GM23338 (cell line): ENCODE data around the gene GJA8. TPM values are rescaled to one million over a fixed set of nuclear protein-coding genes. Genes with fewer than 3 reads are reported as not detected.

ENCODE experiments used
- ATAC-seq: fragments of 200-7000 bp; cut with Tn5 transposase; 3 replicates; pipeline ENCODE4 v1.9.1; 2020
- DNase-seq: peaks from one replicate; pipeline ENCODE4 v3.0.0-alpha.2; 2015; ENCODE audit warnings: low spot score
- H2AFZ ChIP-seq: fragments of 200-600 bp; sonication (generic); 2 replicates; pipeline ENCODE4 v1.8.0; 2016; ENCODE audit warnings: antibody characterized with exemption, mild to moderate bottlenecking, moderate library complexity
- H3F3A ChIP-seq: fragments of 200-600 bp; sonication (generic); replicated peaks from 2 replicates; pipeline ENCODE4 v1.8.0; 2017; ENCODE audit warnings: antibody characterized with exemption, mixed run types, low read depth
- H3K27ac ChIP-seq: fragments of 200-600 bp; sonication (generic); 2 replicates; pipeline ENCODE4 v1.6.1; 2016; ENCODE audit warnings: low read depth
- H3K27me3 ChIP-seq: fragments of 200-600 bp; sonication (generic); 2 replicates; pipeline ENCODE4 v1.8.0; 2016; ENCODE audit warnings: mild to moderate bottlenecking, mixed run types, moderate library complexity; ENCODE audit not compliant: insufficient read depth
- H3K36me3 ChIP-seq: fragments of 200-600 bp; sonication (generic); 2 replicates; pipeline ENCODE4 v1.8.0; 2016; ENCODE audit warnings: mild to moderate bottlenecking; ENCODE audit not compliant: insufficient read depth
- H3K4me1 ChIP-seq: fragments of 200-600 bp; sonication (generic); 2 replicates; pipeline ENCODE4 v1.8.0; 2016; ENCODE audit warnings: mild to moderate bottlenecking, moderate library complexity; ENCODE audit not compliant: insufficient read depth
- H3K4me2 ChIP-seq: fragments of 200-600 bp; sonication (generic); 2 replicates; pipeline ENCODE4 v1.7.1; 2017; ENCODE audit warnings: mixed run types
- H3K4me3 ChIP-seq: fragments of 200-600 bp; sonication (generic); 2 replicates; pipeline ENCODE4 v1.6.1; 2016; ENCODE audit warnings: mixed run types
- H3K79me2 ChIP-seq: fragments of 200-600 bp; sonication (generic); replicated peaks from 2 replicates; pipeline ENCODE4 v1.8.0; 2017; ENCODE audit warnings: mild to moderate bottlenecking; ENCODE audit not compliant: insufficient read depth
- H3K9me2 ChIP-seq: fragments of 200-600 bp; sonication (generic); 2 replicates; pipeline ENCODE4 v1.8.0; 2017; ENCODE audit not compliant: insufficient read depth
- H4K20me1 ChIP-seq: fragments of 200-600 bp; sonication (generic); replicated peaks from 2 replicates; pipeline ENCODE4 v1.8.0; 2017; ENCODE audit warnings: mild to moderate bottlenecking; ENCODE audit not compliant: insufficient read depth
- H3K27ac Mint-ChIP-seq: 2 replicates; pipeline ENCODE4 v1.8.0; 2020; ENCODE audit warnings: inconsistent platforms, mild to moderate bottlenecking, moderate library complexity, mixed read lengths
- H3K27me3 Mint-ChIP-seq: 3 replicates; pipeline ENCODE4 v1.8.0; 2022; ENCODE audit warnings: low read depth, mild to moderate bottlenecking, moderate library complexity, mixed read lengths, inconsistent platforms; ENCODE audit not compliant: insufficient read depth, poor library complexity
- H3K36me3 Mint-ChIP-seq: 3 replicates; pipeline ENCODE4 v1.8.0; 2021; ENCODE audit warnings: low read depth, mild to moderate bottlenecking, inconsistent platforms, moderate library complexity, mixed read lengths
- H3K4me1 Mint-ChIP-seq: 3 replicates; pipeline ENCODE4 v1.8.0; 2020; ENCODE audit warnings: mild to moderate bottlenecking, inconsistent platforms, mixed read lengths
- H3K4me3 Mint-ChIP-seq: 3 replicates; pipeline ENCODE4 v1.8.0; 2021; ENCODE audit warnings: moderate library complexity, mild to moderate bottlenecking, inconsistent platforms, mixed read lengths
- H3K9me3 Mint-ChIP-seq: 3 replicates; pipeline ENCODE4 v1.8.0; 2020; ENCODE audit warnings: moderate library complexity, mild to moderate bottlenecking, inconsistent platforms, mixed read lengths
- CREB1 ChIP-seq: fragments of 250-450 bp; sonication (Bioruptor Pico); IDR thresholded peaks from 2 replicates; pipeline ENCODE4 v1.5.0; 2020; ENCODE audit warnings: low read depth, mild to moderate bottlenecking, moderate library complexity
- CTCF ChIP-seq, 2 experiments: fragments of 200-600 bp in 1 of 2; sonication (generic) in 1 of 2; conservative IDR thresholded peaks; 2 replicates each; pipeline versions ENCODE4 v1.5.1 to v1.6.1; 2016 to 2017; ENCODE audit warnings: antibody characterized with exemption in 2 of 2, low read depth in 2 of 2, mild to moderate bottlenecking in 2 of 2, moderate library complexity in 1 of 2
- ETS1 ChIP-seq: IDR thresholded peaks from 2 replicates; pipeline ENCODE4 v1.6.1; 2016; ENCODE audit warnings: antibody characterized with exemption
- EZH2 ChIP-seq: fragments of 200-600 bp; sonication (generic); IDR thresholded peaks from one replicate; pipeline ENCODE4 v1.8.0; 2017; ENCODE audit warnings: antibody characterized with exemption, mild to moderate bottlenecking, low read depth; ENCODE audit not compliant: unreplicated experiment
- EZH2phosphoT487 ChIP-seq: fragments of 200-600 bp; sonication (generic); IDR thresholded peaks from one replicate; pipeline ENCODE4 v1.8.1; 2018; ENCODE audit warnings: antibody characterized with exemption; ENCODE audit not compliant: unreplicated experiment
- JUNB ChIP-seq: IDR thresholded peaks from one replicate; pipeline ENCODE4 v1.6.1; 2016; ENCODE audit warnings: antibody characterized with exemption; ENCODE audit not compliant: unreplicated experiment
- POLR2AphosphoS5 ChIP-seq: IDR thresholded peaks from 2 replicates; pipeline ENCODE4 v1.6.1; 2016; ENCODE audit warnings: antibody characterized with exemption, low read depth
- STAT1 ChIP-seq: IDR thresholded peaks from one replicate; pipeline ENCODE4 v1.6.1; 2016; ENCODE audit warnings: antibody characterized with exemption; ENCODE audit not compliant: unreplicated experiment
- ZNF114 ChIP-seq: fragments of 250-450 bp; sonication (Bioruptor Pico); IDR thresholded peaks from 2 replicates; pipeline ENCODE4 v1.5.0; 2020; ENCODE audit warnings: mild to moderate bottlenecking, moderate library complexity
- ZNF331 ChIP-seq: fragments of 250-450 bp; sonication (Bioruptor Pico); IDR thresholded peaks from 2 replicates; pipeline ENCODE4 v1.5.0; 2020; ENCODE audit warnings: low read depth, mild to moderate bottlenecking, moderate library complexity
- ZNF462 ChIP-seq: fragments of 250-450 bp; sonication (Bioruptor Pico); IDR thresholded peaks from 2 replicates; pipeline ENCODE4 v1.5.0; 2020; ENCODE audit warnings: mild to moderate bottlenecking, moderate library complexity
- polyA plus RNA-seq: library from polyadenylated mRNA; unstranded; fragments of >200 nt; fragmentation: Nextera tagmentation; extraction: Ambion mirVana; gene quantifications from 2 replicates; pipeline ENCODE4 v1.2.1, GENCODE V29; 2016
- total RNA-seq: library from RNA; depleted of rRNA; stranded (reverse); fragments of >200 nt; shearing (Covaris generic); gene quantifications from 2 replicates; pipeline ENCODE4 v1.2.3, GENCODE V29; 2014
- TF ChIP-seq, protein P1 (sequence below): IDR thresholded peaks from one replicate; pipeline ENCODE4 v1.6.1; 2018; ENCODE audit warnings: antibody characterized with exemption; ENCODE audit not compliant: unreplicated experiment

GJA8 gene
- total and polyA plus RNA-seq, 2 experiments from 2014 or later, result not detected

DNA sequence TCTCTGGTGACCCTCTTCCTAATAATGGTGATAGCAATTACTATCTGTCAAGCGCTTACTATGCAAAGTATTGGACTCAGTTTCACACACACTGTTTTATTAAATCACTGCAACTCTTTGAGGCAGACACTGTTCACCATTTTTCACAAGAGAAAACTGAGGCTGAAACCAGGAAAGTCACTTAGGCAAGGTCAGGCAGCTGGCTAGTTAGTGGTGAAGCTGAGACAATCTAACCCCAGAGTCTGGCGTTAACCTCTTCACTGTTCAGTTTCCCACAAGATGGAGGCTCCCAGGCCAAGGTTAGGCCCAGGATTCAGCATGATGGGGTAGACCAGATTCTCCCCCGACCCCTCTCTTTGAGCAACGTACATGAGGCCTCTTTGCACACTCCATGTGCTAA lies 4.8 kb upstream of the GJA8 start:
- Histone ChIP-seq H3K4me1 (no peaks in the 10 kb centered on the region), H3K4me2 (no peak overlapping the region), H3K36me3 (no peaks in the 10 kb centered on the region), H3K27ac (no peak overlapping the region), H3K79me2 (no peaks in the 10 kb centered on the region), H4K20me1 (no peaks in the 10 kb centered on the region), H3K9me2 (no peaks in the 10 kb centered on the region), H3F3A (no peaks in the 10 kb centered on the region), H3K4me3 (no peak overlapping the region), H3K27me3 (no peaks in the 10 kb centered on the region), H2AFZ (0 out of 2 replicates have a peak overlapping the region, but pooled peaks have one; percentile 9)
- ATAC-seq (no peak), DNase-seq (no peak)
- no peak overlapping the region for H3K4me3 Mint-ChIP-seq
- H3K27ac Mint-ChIP-seq, result no peak overlapping the region
- H3K4me1 Mint-ChIP-seq, result peaks cover 3% of the 10 kb centered on the region; the same call in 2 of the 3 replicates
- peaks cover 9% of the 10 kb centered on the region for H3K27me3 Mint-ChIP-seq
- no peaks in the 10 kb centered on the region for H3K9me3 Mint-ChIP-seq
- H3K36me3 Mint-ChIP-seq, result no peaks in the 10 kb centered on the region
- TF ChIP-seq, protein P1, sequence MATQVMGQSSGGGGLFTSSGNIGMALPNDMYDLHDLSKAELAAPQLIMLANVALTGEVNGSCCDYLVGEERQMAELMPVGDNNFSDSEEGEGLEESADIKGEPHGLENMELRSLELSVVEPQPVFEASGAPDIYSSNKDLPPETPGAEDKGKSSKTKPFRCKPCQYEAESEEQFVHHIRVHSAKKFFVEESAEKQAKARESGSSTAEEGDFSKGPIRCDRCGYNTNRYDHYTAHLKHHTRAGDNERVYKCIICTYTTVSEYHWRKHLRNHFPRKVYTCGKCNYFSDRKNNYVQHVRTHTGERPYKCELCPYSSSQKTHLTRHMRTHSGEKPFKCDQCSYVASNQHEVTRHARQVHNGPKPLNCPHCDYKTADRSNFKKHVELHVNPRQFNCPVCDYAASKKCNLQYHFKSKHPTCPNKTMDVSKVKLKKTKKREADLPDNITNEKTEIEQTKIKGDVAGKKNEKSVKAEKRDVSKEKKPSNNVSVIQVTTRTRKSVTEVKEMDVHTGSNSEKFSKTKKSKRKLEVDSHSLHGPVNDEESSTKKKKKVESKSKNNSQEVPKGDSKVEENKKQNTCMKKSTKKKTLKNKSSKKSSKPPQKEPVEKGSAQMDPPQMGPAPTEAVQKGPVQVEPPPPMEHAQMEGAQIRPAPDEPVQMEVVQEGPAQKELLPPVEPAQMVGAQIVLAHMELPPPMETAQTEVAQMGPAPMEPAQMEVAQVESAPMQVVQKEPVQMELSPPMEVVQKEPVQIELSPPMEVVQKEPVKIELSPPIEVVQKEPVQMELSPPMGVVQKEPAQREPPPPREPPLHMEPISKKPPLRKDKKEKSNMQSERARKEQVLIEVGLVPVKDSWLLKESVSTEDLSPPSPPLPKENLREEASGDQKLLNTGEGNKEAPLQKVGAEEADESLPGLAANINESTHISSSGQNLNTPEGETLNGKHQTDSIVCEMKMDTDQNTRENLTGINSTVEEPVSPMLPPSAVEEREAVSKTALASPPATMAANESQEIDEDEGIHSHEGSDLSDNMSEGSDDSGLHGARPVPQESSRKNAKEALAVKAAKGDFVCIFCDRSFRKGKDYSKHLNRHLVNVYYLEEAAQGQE, result no peak
- TF ChIP-seq ZNF462 (CRISPR knock-in tag) (no peak), CREB1 (CRISPR knock-in tag) (no peak), ETS1 (no peak), EZH2phosphoT487 (no peak), STAT1 (no peak), CTCF (conservative IDR thresholded peaks at IDR 0.05; ENCODE audit: low read depth in 2 of 2) (no peak), JUNB (no peak), ZNF114 (no peak), EZH2 (no peak), ZNF331 (CRISPR knock-in tag) (no peak), POLR2AphosphoS5 (no peak)
